T-cell (primary cell): Measurements from ENCODE around the gene RSL1D1. TPM values are rescaled to one million over a fixed set of nuclear protein-coding genes. Genes with fewer than 3 reads are reported as not detected.

Experiments
- ATAC-seq, 4 experiments: fragments of 200-7000 bp in 3 of 4; fragments of 150-1000 bp in 1 of 4; cut with Tn5 transposase; replicated peaks in 1 of 4; 1 replicate in 3 of 4; 2 replicates in 1 of 4; pipeline ENCODE4 v1.10.0; 2021; ENCODE audit warnings: moderate library complexity in 3 of 4, mild to moderate bottlenecking in 2 of 4, moderate number of reproducible peaks in 1 of 4
- CTCF ChIA-PET, 2 donors: fragments of 300-600 bp; sonication (Branson Sonifier 250); formaldehyde crosslinking; loops; one replicate each; lab custom pipeline; 2022; ENCODE audit warnings: antibody characterized with exemption in 2 of 2; lab: Charles Lee
- POLR2A ChIA-PET, 2 donors: fragments of 300-600 bp; sonication (Branson Sonifier 250); formaldehyde crosslinking; loops; one replicate each; lab custom pipeline; 2022; ENCODE audit warnings: antibody characterized with exemption in 2 of 2; lab: Charles Lee
- DNase-seq, 35 experiments: peaks; one replicate each; pipeline versions ENCODE4 v3.0.0 to v3.0.0-alpha.2; 2013 to 2023
- H3K27ac ChIP-seq: one replicate; pipeline ENCODE4 v1.5.1; 2013; ENCODE audit warnings: low read length
- H3K27me3 ChIP-seq, 2 experiments: replicated peaks in 1 of 2; 1 replicate in 1 of 2; 2 replicates in 1 of 2; pipeline versions ENCODE4 v1.6.1 to v1.7.0; 2013; ENCODE audit warnings: low read length in 1 of 2, mixed read lengths in 1 of 2; ENCODE audit not compliant: control insufficient read depth in 2 of 2, insufficient read depth in 2 of 2; ENCODE audit errors: extremely low read depth in 1 of 2
- H3K36me3 ChIP-seq, 2 donors: 1 replicate in 1 of 2; 2 replicates in 1 of 2; pipeline versions ENCODE4 v1.6.1 to v1.7.0; 2013; ENCODE audit warnings: low read length in 1 of 2; ENCODE audit not compliant: control insufficient read depth in 2 of 2, insufficient read depth in 1 of 2; ENCODE audit errors: extremely low read depth in 1 of 2
- H3K4me1 ChIP-seq, 2 experiments: 1 replicate in 1 of 2; 2 replicates in 1 of 2; pipeline versions ENCODE4 v1.6.1 to v1.7.0; 2013; ENCODE audit warnings: low read length in 2 of 2, mixed read lengths in 1 of 2; ENCODE audit not compliant: insufficient read depth in 2 of 2, control insufficient read depth in 1 of 2; ENCODE audit errors: extremely low read depth in 1 of 2
- H3K4me3 ChIP-seq, 2 donors: 1 replicate in 1 of 2; 2 replicates in 1 of 2; pipeline versions ENCODE4 v1.5.1 to v1.7.0; 2013; ENCODE audit warnings: mild to moderate bottlenecking in 2 of 2, low read length in 1 of 2, moderate library complexity in 1 of 2; ENCODE audit not compliant: control insufficient read depth in 1 of 2; ENCODE audit errors: extremely low read depth in 1 of 2
- H3K9me3 ChIP-seq: 2 replicates; pipeline ENCODE4 v1.7.0; 2013
- H3K27ac Mint-ChIP-seq, 2 donors: one replicate each; pipeline ENCODE4 v1.8.0; 2020 to 2021; ENCODE audit warnings: mild to moderate bottlenecking in 2 of 2, mixed read lengths in 2 of 2
- H3K27me3 Mint-ChIP-seq, 2 donors: one replicate each; pipeline ENCODE4 v1.8.0; 2021 to 2022; ENCODE audit warnings: mixed read lengths in 2 of 2
- H3K36me3 Mint-ChIP-seq: one replicate; pipeline ENCODE4 v1.8.0; 2021; ENCODE audit warnings: mixed read lengths
- H3K4me1 Mint-ChIP-seq, 3 donors: one replicate each; pipeline ENCODE4 v1.8.0; 2020 to 2022; ENCODE audit warnings: mixed read lengths in 3 of 3, mild to moderate bottlenecking in 1 of 3
- H3K4me3 Mint-ChIP-seq, 3 donors: one replicate each; pipeline ENCODE4 v1.8.0; 2020 to 2022; ENCODE audit warnings: mild to moderate bottlenecking in 3 of 3, mixed read lengths in 3 of 3, moderate library complexity in 3 of 3
- H3K9me3 Mint-ChIP-seq, 3 donors: one replicate each; pipeline ENCODE4 v1.8.0; 2020 to 2022; ENCODE audit warnings: mixed read lengths in 3 of 3
- WGBS: methylation state at CpG from one replicate; pipeline ENCODE4 v1.1.5; 2013; ENCODE audit warnings: missing lambda C conversion rate; ENCODE audit not compliant: insufficient coverage; 5-methylcytosine and 5-hydroxymethylcytosine counted together
- total RNA-seq, 35 experiments: library from RNA in 6 of 35; stranded (reverse) in 6 of 35; fragments of 120-200 nt in 1 of 35; gene quantifications; one replicate each; pipeline versions ENCODE4 v1.2.1 to v1.2.4 and lab custom pipeline; 2013 to 2026

The RSL1D1 gene
- total RNA-seq, 5 donors from 2014 or later (not counting 1 experiment from before 2014, with no cell fraction given): 165 to 205 (median 180) TPM

- Histone ChIP-seq H3K4me1 (no peaks in the 10 kb centered on the region), H3K27me3 (no peaks in the 10 kb centered on the region), H3K4me3 (no peak overlapping the region), H3K36me3 (peaks cover 9 to 91% of the 10 kb centered on the region in 2 donors), H3K27ac (no peak overlapping the region), H3K9me3 (no peaks in the 10 kb centered on the region)
- Mint-ChIP-seq H3K4me1 (peaks cover 1 to 9% (median 8%) of the 10 kb centered on the region in 3 donors), H3K27me3 (no peaks in the 10 kb centered on the region), H3K9me3 (no peaks in the 10 kb centered on the region), H3K36me3 (peaks cover 54% of the 10 kb centered on the region), H3K27ac (no peak overlapping the region), H3K4me3 (no peak overlapping the region)
- ATAC-seq (no peak), DNase-seq (no peak)
- ChIA-PET CTCF (no interaction called here), POLR2A (interaction anchor here (0.5 to 0.6 kb wide), 2 partner anchors 31 to 232 kb away, joined by 3 to 4 read pairs; no protein-coding TSS in a partner anchor)
- WGBS: 96% methylated on average over 4 of the region's 7 CpGs
These were observed 10.3 kb downstream of the RSL1D1 start for GRCh38 chr16:11841026-11841425.

- H3K4me3 ChIP-seq: no peak overlapping the region
- H3K4me1 ChIP-seq: no peaks in the 10 kb centered on the region
- no peak overlapping the region for H3K27ac ChIP-seq
- no peak overlapping the region for H3K27ac Mint-ChIP-seq
- H3K36me3 ChIP-seq: peaks cover 5 to 55% of the 10 kb centered on the region in 2 donors
- peaks cover 0 to 6% (median 0%) of the 10 kb centered on the region in 3 donors for H3K4me1 Mint-ChIP-seq
- ChIA-PET CTCF (no interaction called here), POLR2A (no interaction called here)
- no peaks in the 10 kb centered on the region for H3K27me3 ChIP-seq
- H3K4me3 Mint-ChIP-seq: no peak overlapping the region
- no peaks in the 10 kb centered on the region for H3K9me3 Mint-ChIP-seq
- H3K36me3 Mint-ChIP-seq: peaks cover 35% of the 10 kb centered on the region
- H3K27me3 Mint-ChIP-seq: no peaks in the 10 kb centered on the region
- ATAC-seq: no peak
- H3K9me3 ChIP-seq: no peaks in the 10 kb centered on the region
- no CpG with 5 or more reads among the region's 7 CpGs for WGBS
- DNase-seq: no peak
These were observed 14.6 kb downstream of the RSL1D1 start for GRCh38 chr16:11836650-11837244.

GRCh38 chr16:11835891-11836649 is 15.3 kb downstream of the RSL1D1 start:
- Histone ChIP-seq H3K36me3 (peaks cover 2 to 48% of the 10 kb centered on the region in 2 donors), H3K9me3 (no peaks in the 10 kb centered on the region), H3K27ac (no peak overlapping the region), H3K27me3 (no peaks in the 10 kb centered on the region), H3K4me3 (no peak overlapping the region), H3K4me1 (no peaks in the 10 kb centered on the region)
- Mint-ChIP-seq H3K36me3 (peaks cover 30% of the 10 kb centered on the region), H3K27me3 (no peaks in the 10 kb centered on the region), H3K9me3 (no peaks in the 10 kb centered on the region), H3K27ac (no peak overlapping the region), H3K4me3 (no peak overlapping the region), H3K4me1 (peaks cover 0 to 6% (median 0%) of the 10 kb centered on the region in 3 donors)
- ChIA-PET CTCF (no interaction called here), POLR2A (interaction anchor here in 1 of 2 donors (0.6 kb wide), 1 partner anchor 669 kb away, joined by 3 read pairs; no protein-coding TSS in a partner anchor)
- 73% methylated on average over 4 of the region's 9 CpGs for WGBS
- ATAC-seq (no peak), DNase-seq (no peak)

GRCh38 chr16:11835309-11835708 is 16.0 kb downstream of the RSL1D1 start:
- Histone ChIP-seq H3K27me3 (no peaks in the 10 kb centered on the region), H3K4me3 (no peak overlapping the region), H3K27ac (no peak overlapping the region), H3K9me3 (no peaks in the 10 kb centered on the region), H3K4me1 (no peaks in the 10 kb centered on the region), H3K36me3 (peaks cover 0 to 41% of the 10 kb centered on the region in 2 donors)
- H3K9me3 Mint-ChIP-seq: no peaks in the 10 kb centered on the region
- peaks cover 0 to 6% (median 0%) of the 10 kb centered on the region in 3 donors for H3K4me1 Mint-ChIP-seq
- CTCF ChIA-PET: no interaction called here
- no peak overlapping the region for H3K27ac Mint-ChIP-seq
- peaks cover 27% of the 10 kb centered on the region for H3K36me3 Mint-ChIP-seq
- POLR2A ChIA-PET: interaction anchor here (0.5 to 0.6 kb wide), 4 partner anchors 74 to 890 kb away, joined by 3 to 4 read pairs (median 3); no protein-coding TSS in a partner anchor
- WGBS: 100% methylated on average over 2 of the region's 4 CpGs
- DNase-seq (no peak), ATAC-seq (no peak)
- no peak overlapping the region for H3K4me3 Mint-ChIP-seq
- no peaks in the 10 kb centered on the region for H3K27me3 Mint-ChIP-seq

GRCh38 chr16:11833951-11834695 is 17.2 kb downstream of the RSL1D1 start:
- peaks cover 0 to 6% (median 0%) of the 10 kb centered on the region in 3 donors for H3K4me1 Mint-ChIP-seq
- H3K9me3 Mint-ChIP-seq: no peaks in the 10 kb centered on the region
- ChIA-PET CTCF (interaction anchor here in 1 of 2 donors (0.6 kb wide), 1 partner anchor 1044 kb away, joined by 5 read pairs; no protein-coding TSS in a partner anchor), POLR2A (interaction anchor here in 1 of 2 donors (0.6 kb wide), 1 partner anchor 889 kb away, joined by 4 read pairs; no protein-coding TSS in a partner anchor)
- H3K27me3 Mint-ChIP-seq: no peaks in the 10 kb centered on the region
- H3K27ac Mint-ChIP-seq: no peak overlapping the region
- Histone ChIP-seq H3K27me3 (no peaks in the 10 kb centered on the region), H3K4me3 (no peak overlapping the region), H3K4me1 (no peaks in the 10 kb centered on the region), H3K9me3 (no peaks in the 10 kb centered on the region), H3K36me3 (peaks cover 0 to 29% of the 10 kb centered on the region in 2 donors), H3K27ac (no peak overlapping the region)
- no peak for ATAC-seq
- no CpG with 5 or more reads among the region's 6 CpGs for WGBS
- H3K36me3 Mint-ChIP-seq: peaks cover 19% of the 10 kb centered on the region
- no peak for DNase-seq
- H3K4me3 Mint-ChIP-seq: no peak overlapping the region

GRCh38 chr16:11828696-11829095 is 22.6 kb downstream of the RSL1D1 start:
- Histone ChIP-seq H3K4me1 (no peaks in the 10 kb centered on the region), H3K9me3 (no peaks in the 10 kb centered on the region), H3K27ac (no peak overlapping the region), H3K36me3 (no peaks in the 10 kb centered on the region), H3K4me3 (no peak overlapping the region), H3K27me3 (no peaks in the 10 kb centered on the region)
- Mint-ChIP-seq H3K4me1 (no peaks in the 10 kb centered on the region), H3K27me3 (no peaks in the 10 kb centered on the region), H3K27ac (no peak overlapping the region), H3K36me3 (no peaks in the 10 kb centered on the region), H3K4me3 (no peak overlapping the region), H3K9me3 (no peaks in the 10 kb centered on the region)
- CTCF ChIA-PET: no interaction called here
- POLR2A ChIA-PET: interaction anchor here (0.7 to 1.0 kb wide), 3 partner anchors 13 to 60 kb away, joined by 3 to 11 read pairs (median 4); no protein-coding TSS in a partner anchor
- 83% methylated on average over 4 of the region's 5 CpGs for WGBS
- ATAC-seq: no peak
- DNase-seq: no peak
